ENCODE measurements around the gene KLK7. TPM values are rescaled to one million over a fixed set of nuclear protein-coding genes. Genes with fewer than 3 reads are reported as not detected.

KLK7 gene
- polyA plus RNA-seq, 1 experiment, result not detected

DNA sequence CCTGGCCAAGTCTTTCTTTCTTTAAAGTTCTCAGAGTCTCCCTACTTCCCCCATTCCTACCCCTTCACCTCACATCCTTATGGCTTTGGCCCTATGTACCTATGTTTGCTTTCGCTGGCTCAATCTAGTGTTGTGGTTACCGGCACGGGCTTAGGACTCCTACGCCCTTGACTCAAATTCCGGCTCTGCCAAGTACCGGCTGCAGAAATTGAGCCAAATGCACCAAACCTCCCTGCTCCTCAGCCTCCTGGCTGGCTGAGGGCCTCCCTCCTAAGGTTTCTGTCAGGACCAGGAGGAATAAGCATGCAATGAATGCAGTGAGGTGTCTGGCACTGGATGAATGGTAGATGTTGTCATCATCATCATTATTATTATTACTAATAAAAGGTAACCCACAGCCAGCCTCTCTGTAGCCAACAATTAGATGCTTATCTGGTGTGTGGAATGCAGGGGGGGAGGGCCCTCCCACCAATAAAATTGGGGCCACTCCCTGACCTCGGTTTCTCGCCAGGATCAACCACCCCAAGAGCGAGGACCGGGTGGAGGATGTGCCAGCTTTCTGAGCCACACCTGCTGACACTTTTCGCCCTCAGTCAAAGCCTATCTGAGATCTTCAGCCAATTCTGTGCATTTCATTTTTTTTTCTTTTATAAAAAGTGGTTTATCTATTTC, 51.6 kb downstream of the KLK7 start:
- ChIA-PET CTCF (interaction anchor here (0.7 to 2.1 kb wide), 2 partner anchors 10 to 241 kb away, joined by 6 to 9 read pairs; no protein-coding TSS in a partner anchor), POLR2A (no interaction called here)
- Histone ChIP-seq H3K9me3 (ENCODE audit: control insufficient read depth, insufficient read depth, low read length) (no peaks in the 10 kb centered on the region), H3K27me3 (ENCODE audit: control insufficient read depth, insufficient read depth, low read length) (no peaks in the 10 kb centered on the region), H3K4me3 (ENCODE audit: low read depth, low read length) (no peak overlapping the region), H3K27ac (ENCODE audit: low read depth, low read length) (no peak overlapping the region)
- no peak for TF ChIP-seq CTCF (IDR thresholded peaks at IDR 0.05; ENCODE audit: low read depth, low read length)
- no peak for DNase-seq (ENCODE audit: low read depth, low spot score)

- POLR2A ChIA-PET, result no interaction called here
- H3K4me3 ChIP-seq (ENCODE audit: low read depth, low read length), result no peak overlapping the region
- H3K27me3 ChIP-seq (ENCODE audit: control insufficient read depth, insufficient read depth, low read length), result no peaks in the 10 kb centered on the region
- H3K9me3 ChIP-seq (ENCODE audit: control insufficient read depth, insufficient read depth, low read length), result no peaks in the 10 kb centered on the region
- no peak for DNase-seq (ENCODE audit: low read depth, low spot score)
- TF ChIP-seq CTCF (IDR thresholded peaks at IDR 0.05; ENCODE audit: low read depth, low read length), result no peak
- no peak overlapping the region for H3K27ac ChIP-seq (ENCODE audit: low read depth, low read length)
- CTCF ChIA-PET, result interaction anchor here (0.6 to 1.2 kb wide), 2 partner anchors 9 to 23 kb away, joined by 3 read pairs; no protein-coding TSS in a partner anchor
Measured at GRCh38 chr19:50931023-50931422, 52.7 kb downstream of the KLK7 start.

GRCh38 chr19:50928831-50929230, 54.9 kb downstream of the KLK7 start:
- no peak overlapping the region for H3K27ac ChIP-seq (ENCODE audit: low read depth, low read length)
- TF ChIP-seq CTCF (IDR thresholded peaks at IDR 0.05; ENCODE audit: low read depth, low read length), result no peak
- no peaks in the 10 kb centered on the region for H3K9me3 ChIP-seq (ENCODE audit: control insufficient read depth, insufficient read depth, low read length)
- no peak for DNase-seq (ENCODE audit: low read depth, low spot score)
- H3K27me3 ChIP-seq (ENCODE audit: control insufficient read depth, insufficient read depth, low read length), result no peaks in the 10 kb centered on the region
- POLR2A ChIA-PET, result no interaction called here
- CTCF ChIA-PET, result no interaction called here
- H3K4me3 ChIP-seq (ENCODE audit: low read depth, low read length), result no peak overlapping the region

Other genes with a start within 250 kb of the KLK7 start
- not detected in 2 replicates for gene GPR32, start 213.5 kb downstream of the KLK7 start, polyA plus RNA-seq (2011; rRNA removed)
- gene ACP4, start 193.5 kb downstream of the KLK7 start, polyA plus RNA-seq (2011; rRNA removed), result not detected in 2 replicates
- gene KLK1, start 160.1 kb downstream of the KLK7 start, polyA plus RNA-seq (2011; rRNA removed), result not detected in 2 replicates
- not detected in 2 replicates for gene KLK15, start 150.3 kb downstream of the KLK7 start, polyA plus RNA-seq (2011; rRNA removed)
- not detected in 2 replicates for gene KLK3, start 129.0 kb downstream of the KLK7 start, polyA plus RNA-seq (2011; rRNA removed)
- gene KLK2, start 110.5 kb downstream of the KLK7 start, polyA plus RNA-seq (2011; rRNA removed), result not detected in 2 replicates
- not detected in 2 replicates for gene KLK4, start 72.5 kb downstream of the KLK7 start, polyA plus RNA-seq (2011; rRNA removed)
- not detected in 2 replicates for gene KLK5, start 30.9 kb downstream of the KLK7 start, polyA plus RNA-seq (2011; rRNA removed)
- gene KLK6, start 14.3 kb downstream of the KLK7 start, polyA plus RNA-seq (2011; rRNA removed), result not detected in 2 replicates
- not detected in 2 replicates for gene KLK8, start 17.7 kb upstream of the KLK7 start, polyA plus RNA-seq (2011; rRNA removed)
- not detected in 2 replicates for gene KLK10, start 35.8 kb upstream of the KLK7 start, polyA plus RNA-seq (2011; rRNA removed)
- gene KLK11, start 42.7 kb upstream of the KLK7 start, polyA plus RNA-seq (2011; rRNA removed), result not detected in 2 replicates
- not detected in 2 replicates for gene KLK12, start 51.1 kb upstream of the KLK7 start, polyA plus RNA-seq (2011; rRNA removed)
- gene KLK13, start 81.2 kb upstream of the KLK7 start, polyA plus RNA-seq (2011; rRNA removed), result not detected in 2 replicates
- gene KLK14, start 99.0 kb upstream of the KLK7 start, polyA plus RNA-seq (2011; rRNA removed), result not detected in 2 replicates
- 1.7 and 2.1 TPM in 2 replicates for gene CTU1, start 124.5 kb upstream of the KLK7 start, polyA plus RNA-seq (2011; rRNA removed)
- 0.05 TPM in 1 of 2 replicates, not detected in the other for gene SIGLEC9, start 141.0 kb upstream of the KLK7 start, polyA plus RNA-seq (2011; rRNA removed)
- not detected in 2 replicates for gene SIGLEC7, start 158.4 kb upstream of the KLK7 start, polyA plus RNA-seq (2011; rRNA removed)
- gene CD33, start 241.2 kb upstream of the KLK7 start, polyA plus RNA-seq (2011; rRNA removed), result not detected in 2 replicates

All from AG04450 (cell line).